BJ (cell line): ENCODE measurements around the gene ARHGAP19. TPM values are rescaled to one million over a fixed set of nuclear protein-coding genes. Genes with fewer than 3 reads are reported as not detected.
"Not testable (repeated sequence)": the region's sequence is repeated elsewhere in the genome, so short reads cannot be mapped to it uniquely, and the experiment has no call there.

Experiments used
- CTCF ChIA-PET: fragments of 350-600 bp; formaldehyde crosslinking; extraction: SDS; loops from one replicate; lab custom pipeline; 2021; ENCODE audit warnings: antibody characterized with exemption, inconsistent platforms; lab: Yijun Ruan, JAX
- POLR2A ChIA-PET: fragments of 300-600 bp; sonication (Branson Sonifier 250); formaldehyde crosslinking; extraction: SDS; loops from one replicate; lab custom pipeline; 2021; ENCODE audit warnings: antibody characterized with exemption; lab: Charles Lee
- DNase-seq: peaks from one replicate; pipeline ENCODE4 v3.0.0-alpha.2; 2011; ENCODE audit warnings: low read depth
- H3K27me3 ChIP-seq: 2 replicates; pipeline ENCODE4 v1.6.0; 2011; ENCODE audit warnings: low read length; ENCODE audit not compliant: control insufficient read depth, insufficient read depth
- H3K36me3 ChIP-seq: 2 replicates; pipeline ENCODE4 v1.5.1; 2011; ENCODE audit warnings: low read length; ENCODE audit not compliant: control insufficient read depth, insufficient read depth
- H3K4me3 ChIP-seq: 2 replicates; pipeline ENCODE4 v1.5.1; 2011; ENCODE audit warnings: low read depth, mild to moderate bottlenecking, control low read depth, low read length
- polyA plus RNA-seq: library from polyadenylated mRNA; depleted of rRNA; stranded (reverse); fragments of >200 nt; gene quantifications from 2 replicates; pipeline ENCODE4 v1.2.3, GENCODE V29; 2011
- TF ChIP-seq, protein P1 (sequence below): IDR thresholded peaks from 2 replicates; pipeline ENCODE4 v1.5.1; 2011; ENCODE audit warnings: low read depth, mild to moderate bottlenecking, control low read depth, inconsistent platforms, low read length, moderate library complexity; ENCODE audit not compliant: insufficient read depth

ARHGAP19 gene
- polyA plus RNA-seq, 1 experiment, result 2.4 TPM

GRCh38 chr10:97273700-97274099, 18.7 kb downstream of the ARHGAP19 start:
- TF ChIP-seq, protein P1, sequence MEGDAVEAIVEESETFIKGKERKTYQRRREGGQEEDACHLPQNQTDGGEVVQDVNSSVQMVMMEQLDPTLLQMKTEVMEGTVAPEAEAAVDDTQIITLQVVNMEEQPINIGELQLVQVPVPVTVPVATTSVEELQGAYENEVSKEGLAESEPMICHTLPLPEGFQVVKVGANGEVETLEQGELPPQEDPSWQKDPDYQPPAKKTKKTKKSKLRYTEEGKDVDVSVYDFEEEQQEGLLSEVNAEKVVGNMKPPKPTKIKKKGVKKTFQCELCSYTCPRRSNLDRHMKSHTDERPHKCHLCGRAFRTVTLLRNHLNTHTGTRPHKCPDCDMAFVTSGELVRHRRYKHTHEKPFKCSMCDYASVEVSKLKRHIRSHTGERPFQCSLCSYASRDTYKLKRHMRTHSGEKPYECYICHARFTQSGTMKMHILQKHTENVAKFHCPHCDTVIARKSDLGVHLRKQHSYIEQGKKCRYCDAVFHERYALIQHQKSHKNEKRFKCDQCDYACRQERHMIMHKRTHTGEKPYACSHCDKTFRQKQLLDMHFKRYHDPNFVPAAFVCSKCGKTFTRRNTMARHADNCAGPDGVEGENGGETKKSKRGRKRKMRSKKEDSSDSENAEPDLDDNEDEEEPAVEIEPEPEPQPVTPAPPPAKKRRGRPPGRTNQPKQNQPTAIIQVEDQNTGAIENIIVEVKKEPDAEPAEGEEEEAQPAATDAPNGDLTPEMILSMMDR, result no peak
- no peak for DNase-seq
- ChIA-PET POLR2A (no interaction called here), CTCF (interaction anchor here (1.0 to 1.5 kb wide), 5 partner anchors 9 to 85 kb away, joined by 3 to 9 read pairs (median 4); partner anchors contain the start of gene FRAT1)
- H3K27me3 ChIP-seq, result no peaks in the 10 kb centered on the region
- H3K36me3 ChIP-seq, result no peaks in the 10 kb centered on the region
- no peak overlapping the region for H3K4me3 ChIP-seq

GRCh38 chr10:97270523-97271154, 21.8 kb downstream of the ARHGAP19 start:
- H3K36me3 ChIP-seq, result no peaks in the 10 kb centered on the region
- no peak overlapping the region for H3K4me3 ChIP-seq
- no peaks in the 10 kb centered on the region for H3K27me3 ChIP-seq
- ChIA-PET CTCF (interaction anchor here (0.8 to 1.8 kb wide), 3 partner anchors 8 to 85 kb away, joined by 3 to 8 read pairs (median 3); no protein-coding TSS in a partner anchor), POLR2A (no interaction called here)
- no peak for DNase-seq
- TF ChIP-seq, protein P1, result no peak

DNA sequence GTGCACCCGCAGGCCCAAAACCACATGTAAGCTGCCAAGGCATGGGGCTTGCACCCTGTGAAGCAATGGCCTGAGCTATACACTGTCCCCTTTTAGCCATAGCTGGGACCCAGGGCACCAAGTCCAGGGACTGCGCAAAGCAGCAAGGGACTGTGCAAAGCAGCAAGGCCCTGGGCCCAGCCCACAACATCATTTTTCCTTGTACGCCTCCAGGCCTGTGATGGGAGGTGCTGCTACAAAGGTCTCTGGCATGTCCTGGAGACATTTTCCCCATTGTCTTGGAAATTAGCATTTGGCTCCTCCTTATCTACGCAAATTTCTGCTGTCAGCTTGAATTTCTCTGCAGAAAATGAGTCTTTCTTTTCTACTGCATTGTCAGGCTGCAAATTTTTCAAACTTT, 24.8 kb downstream of the ARHGAP19 start:
- ChIA-PET CTCF (interaction anchor here (1.7 kb wide), 1 partner anchor 11 kb away, joined by 14 read pairs; no protein-coding TSS in a partner anchor), POLR2A (no interaction called here)
- H3K4me3 ChIP-seq, result no peak overlapping the region
- no peaks in the 10 kb centered on the region; the same call in 1 of the 2 replicates for H3K36me3 ChIP-seq
- no peaks in the 10 kb centered on the region for H3K27me3 ChIP-seq
- TF ChIP-seq, protein P1, result no peak
- no peak for DNase-seq

- H3K4me3 ChIP-seq, H3K36me3 ChIP-seq, DNase-seq, H3K27me3 ChIP-seq, POLR2A ChIA-PET: not testable (repeated sequence)
- CTCF ChIA-PET, result interaction anchor here (0.9 kb wide), 1 partner anchor 13 kb away, joined by 3 read pairs; no protein-coding TSS in a partner anchor
These were observed 27.3 kb downstream of the ARHGAP19 start for GRCh38 chr10:97265095-97265494.

- TF ChIP-seq, protein P1, result no peak
- Histone ChIP-seq H3K4me3 (no peak overlapping the region), H3K27me3 (no peaks in the 10 kb centered on the region), H3K36me3 (no peaks in the 10 kb centered on the region; the same call in 1 of the 2 replicates)
- ChIA-PET CTCF (interaction anchor here (1.2 kb wide), 1 partner anchor 14 kb away, joined by 5 read pairs; no protein-coding TSS in a partner anchor), POLR2A (no interaction called here)
- no peak for DNase-seq
These were observed 28.5 kb downstream of the ARHGAP19 start for GRCh38 chr10:97263971-97264370.

DNA sequence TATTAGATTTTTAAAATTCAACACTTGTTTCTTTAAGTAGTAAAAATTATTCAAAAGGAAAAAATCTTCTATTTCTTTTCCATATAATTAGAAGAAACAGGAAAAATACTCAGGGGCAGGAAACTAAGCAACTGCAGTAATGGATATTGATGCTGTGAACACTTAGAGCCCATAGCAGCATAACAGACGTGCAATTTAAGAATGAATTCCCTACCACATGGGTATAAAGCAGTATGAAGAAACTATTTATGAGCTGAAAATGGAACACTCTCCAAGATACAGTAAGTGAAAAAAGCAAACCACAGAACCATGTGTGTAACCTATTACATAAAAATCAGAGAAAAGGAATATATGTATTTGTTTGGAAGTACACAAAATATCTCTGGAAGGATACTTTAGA, 30.8 kb downstream of the ARHGAP19 start:
- CTCF ChIA-PET, result no interaction called here
- no peak for DNase-seq
- POLR2A ChIA-PET, result no interaction called here

More for the DNA sequence above, 30.8 kb downstream of the ARHGAP19 start:
- Histone ChIP-seq H3K36me3 (no peaks in the 10 kb centered on the region; the same call in 1 of the 2 replicates), H3K27me3 (no peaks in the 10 kb centered on the region), H3K4me3 (no peak overlapping the region)
- TF ChIP-seq, protein P1, result no peak
